G401 (cell line): Measurements from ENCODE around the gene C19orf53. TPM values are rescaled to one million over a fixed set of nuclear protein-coding genes. Genes with fewer than 3 reads are reported as not detected.

ENCODE experiments used
- DNase-seq: peaks from one replicate; pipeline ENCODE4 v3.0.0-alpha.2; 2015; ENCODE audit warnings: low spot score
- in situ Hi-C: cut with HindIII; loops from 2 replicates; pipeline ENCODE4 v1.10.0; 2016; ENCODE audit warnings: low sequenced_read_pairs, mixed read lengths
- total RNA-seq: library from RNA; depleted of rRNA; stranded (reverse); fragments of >200 nt; shearing (Covaris generic); gene quantifications from 2 replicates; pipeline ENCODE4 v1.2.3, GENCODE V29; 2014

C19orf53 gene
- total RNA-seq, 1 experiment from 2014 or later, result 132 TPM

GRCh38 chr19:13794398-13794756, 20.1 kb downstream of the C19orf53 start:
- DNase-seq, result peak; percentile 20
- in situ Hi-C loops, result no loop called here

GRCh38 chr19:13794757-13795589, 20.7 kb downstream of the C19orf53 start, which contains the start of gene ZSWIM4:
ZSWIM4 (plus strand) TSS chr19:13795443; CDS start chr19:13795649, 206 bp downstream.
- in situ Hi-C loops, result no loop called here
- DNase-seq, result peak; percentile 99

GRCh38 chr19:13795595-13796300, 21.5 kb downstream of the C19orf53 start:
- in situ Hi-C loops, result no loop called here
- DNase-seq, result no peak

GRCh38 chr19:13796301-13797057, 22.2 kb downstream of the C19orf53 start:
- DNase-seq, result peak; percentile 25
- in situ Hi-C loops, result no loop called here

DNA sequence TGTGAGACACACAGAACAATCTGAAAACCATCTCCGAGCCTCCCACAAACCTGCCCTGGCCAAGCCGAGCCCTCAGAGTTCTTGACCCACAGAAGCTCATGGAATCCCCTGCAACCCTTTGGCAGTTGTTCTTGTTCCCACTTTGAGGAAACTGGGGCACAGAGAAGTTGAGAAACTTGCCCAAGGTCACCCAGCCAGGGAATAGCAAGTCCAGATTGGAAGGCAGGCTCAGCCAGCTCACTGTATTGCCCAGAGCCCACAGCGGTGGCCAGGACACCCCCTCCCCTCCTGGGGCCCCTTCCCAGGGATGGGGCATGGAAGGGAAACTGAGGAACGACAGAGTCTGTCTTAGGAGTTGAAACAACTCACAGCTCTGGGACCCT, 22.8 kb downstream of the C19orf53 start:
- no peak for DNase-seq
- in situ Hi-C loops, result no loop called here

GRCh38 chr19:13797870-13798269, 23.6 kb downstream of the C19orf53 start:
- no peak for DNase-seq
- in situ Hi-C loops, result no loop called here

DNA sequence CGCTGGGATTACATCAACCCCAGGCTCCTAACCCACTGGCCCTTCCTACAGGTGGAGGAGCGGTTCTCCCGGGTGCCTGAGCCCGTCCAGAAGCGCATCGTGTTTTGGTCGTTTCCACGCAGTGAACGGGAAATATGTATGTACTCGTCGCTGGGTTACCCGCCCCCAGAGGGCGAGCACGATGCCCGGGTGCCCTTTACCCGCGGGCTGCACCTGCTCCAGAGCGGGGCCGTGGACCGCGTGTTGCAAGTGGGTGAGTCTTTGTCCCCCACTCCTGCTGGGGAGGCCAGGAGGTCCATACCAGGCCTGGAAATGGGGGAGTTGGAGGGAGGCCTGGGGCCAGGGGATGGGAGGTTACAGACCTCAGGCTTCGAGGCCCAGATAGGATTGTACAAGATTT, 25.4 kb downstream of the C19orf53 start:
- DNase-seq, result no peak
- in situ Hi-C loops, result no loop called here

DNA sequence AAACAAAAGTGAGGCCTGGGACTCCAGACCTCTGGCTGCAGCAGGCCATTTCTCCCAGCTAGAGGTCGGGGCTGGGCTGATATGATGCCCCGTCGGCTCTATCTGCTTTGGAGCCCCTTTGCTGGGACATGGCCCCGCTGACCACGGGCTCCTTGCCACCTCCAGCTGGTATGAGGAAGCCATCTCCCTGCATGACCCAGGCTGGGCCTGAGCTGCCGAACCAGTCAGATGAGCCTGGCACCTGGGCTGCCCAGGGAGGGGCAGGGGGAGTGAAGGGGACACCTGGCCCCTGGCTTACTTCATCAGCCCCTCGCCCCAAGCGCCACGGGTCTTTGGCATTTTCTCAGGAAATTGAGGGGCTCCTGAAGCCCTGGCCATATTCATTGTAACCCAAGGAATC, 28.8 kb downstream of the C19orf53 start:
- no peak for DNase-seq
- in situ Hi-C loops, result no loop called here

- in situ Hi-C loops, result no loop called here
- peak; percentile 8 for DNase-seq
These were observed 30.8 kb downstream of the C19orf53 start for GRCh38 chr19:13804830-13805683.

DNA sequence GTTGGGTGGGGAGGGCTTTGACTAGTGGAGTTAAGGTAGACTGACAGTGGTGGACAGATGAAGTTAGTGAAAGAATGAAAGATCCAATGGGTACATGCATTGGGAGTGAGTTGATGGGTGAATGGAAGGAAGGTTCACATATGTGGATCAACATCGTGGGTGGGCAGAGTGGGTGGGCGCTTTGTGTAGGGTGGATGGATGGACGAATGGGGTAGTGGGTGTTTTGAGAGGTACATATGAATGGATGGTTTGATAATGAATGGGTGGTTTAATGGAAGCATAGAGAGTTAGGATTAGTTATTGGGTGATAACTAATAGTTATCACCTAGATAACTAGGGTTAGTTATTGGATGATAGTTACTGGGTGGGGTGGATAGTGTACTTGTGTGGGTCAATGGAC, 32.5 kb downstream of the C19orf53 start:
- in situ Hi-C loops, result no loop called here

GRCh38 chr19:13807421-13808021, 33.3 kb downstream of the C19orf53 start:
- DNase-seq, result no peak
- in situ Hi-C loops, result no loop called here

More for the DNA sequence above, 32.5 kb downstream of the C19orf53 start:
- no peak for DNase-seq

DNA sequence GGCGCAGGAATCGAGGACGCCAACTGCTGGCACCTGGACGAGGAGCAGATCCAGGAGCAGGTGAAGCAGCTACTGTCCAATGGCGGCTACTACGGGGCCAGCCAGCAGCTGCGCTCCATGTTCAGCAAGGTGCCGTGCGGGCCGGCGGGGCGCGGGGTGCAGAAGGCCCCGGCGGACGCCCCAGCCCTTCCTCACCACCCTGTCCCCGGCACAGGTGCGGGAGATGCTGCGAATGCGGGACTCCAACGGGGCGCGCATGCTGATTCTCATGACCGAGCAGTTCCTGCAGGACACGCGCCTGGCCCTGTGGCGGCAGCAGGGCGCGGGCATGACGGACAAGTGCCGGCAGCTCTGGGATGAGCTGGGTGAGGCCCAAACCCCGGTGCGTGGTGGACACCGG, 34.6 kb downstream of the C19orf53 start:
- DNase-seq, result no peak
- in situ Hi-C loops, result no loop called here

DNA sequence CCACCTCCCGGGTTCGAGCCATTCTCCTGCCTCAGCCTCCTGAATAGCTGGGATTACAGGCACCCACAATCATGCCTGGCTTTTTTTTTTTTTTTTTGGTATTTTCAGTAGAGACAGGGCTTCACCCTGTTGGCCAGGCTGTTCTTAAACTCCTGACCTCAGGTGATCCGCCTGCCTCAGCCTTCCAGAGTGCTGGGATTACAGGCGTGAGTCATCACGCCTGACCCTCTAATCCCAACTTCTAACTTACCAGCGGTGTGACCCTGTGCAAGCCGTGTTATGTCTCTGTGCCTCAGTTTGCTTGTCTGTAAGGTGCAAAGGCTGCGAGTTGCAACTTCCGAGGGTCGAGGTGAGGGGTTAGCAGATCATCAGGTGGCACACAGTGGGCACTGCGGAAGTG, 38.3 kb downstream of the C19orf53 start:
- DNase-seq, result no peak
- in situ Hi-C loops, result no loop called here

GRCh38 chr19:13813147-13813546, 38.9 kb downstream of the C19orf53 start:
- no peak for DNase-seq
- in situ Hi-C loops, result no loop called here

DNA sequence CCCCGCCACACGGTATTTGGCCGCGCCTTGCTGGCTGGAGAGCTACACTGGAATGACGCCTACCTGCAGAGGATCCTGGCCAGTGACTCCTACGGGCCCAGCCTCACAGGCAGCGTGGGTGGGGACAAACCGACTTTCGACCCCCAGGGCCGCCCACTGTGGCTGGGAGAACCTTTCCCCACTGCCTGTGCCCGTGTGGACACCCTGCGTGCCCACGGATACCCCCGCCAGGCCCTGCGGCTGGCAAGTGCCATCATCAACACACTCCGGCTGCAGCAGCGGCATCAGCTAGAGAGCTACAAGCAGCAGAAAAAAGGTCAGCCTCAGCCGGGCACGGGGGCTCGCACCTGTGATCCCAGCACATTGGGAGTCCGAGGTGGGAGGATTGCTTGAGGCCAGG, 40.3 kb downstream of the C19orf53 start:
- no peak for DNase-seq
- in situ Hi-C loops, result no loop called here

DNA sequence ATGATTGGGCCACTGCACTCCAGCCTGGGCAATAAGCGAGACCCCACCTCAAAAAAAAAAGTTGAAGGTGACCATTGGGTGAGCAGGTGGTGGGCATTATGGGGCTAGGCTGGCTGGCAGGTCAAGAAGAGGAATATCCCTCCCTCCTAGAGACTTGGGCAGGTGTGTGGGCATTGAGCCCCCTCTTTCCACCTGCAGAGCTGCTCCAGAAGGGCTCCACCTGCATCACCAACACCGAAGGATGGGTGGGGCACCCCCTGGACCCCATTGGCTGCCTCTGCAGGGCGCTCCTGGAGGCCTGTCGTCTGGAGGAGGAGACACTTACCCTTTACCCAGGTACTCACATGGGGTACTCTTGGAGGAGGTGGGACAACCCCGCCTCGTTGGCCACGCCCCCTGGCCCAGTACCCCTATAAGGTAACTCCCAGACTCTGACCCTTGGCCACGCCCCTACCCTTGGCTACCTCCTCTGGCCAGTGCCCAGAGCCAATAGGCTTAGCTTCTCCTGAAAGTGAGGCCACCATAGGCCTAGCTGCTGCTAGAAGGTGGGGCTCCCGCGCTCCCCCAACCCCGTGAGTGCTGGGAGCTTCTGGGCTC, 42.9 kb downstream of the C19orf53 start:
- DNase-seq, result no peak
- in situ Hi-C loops, result no loop called here

DNA sequence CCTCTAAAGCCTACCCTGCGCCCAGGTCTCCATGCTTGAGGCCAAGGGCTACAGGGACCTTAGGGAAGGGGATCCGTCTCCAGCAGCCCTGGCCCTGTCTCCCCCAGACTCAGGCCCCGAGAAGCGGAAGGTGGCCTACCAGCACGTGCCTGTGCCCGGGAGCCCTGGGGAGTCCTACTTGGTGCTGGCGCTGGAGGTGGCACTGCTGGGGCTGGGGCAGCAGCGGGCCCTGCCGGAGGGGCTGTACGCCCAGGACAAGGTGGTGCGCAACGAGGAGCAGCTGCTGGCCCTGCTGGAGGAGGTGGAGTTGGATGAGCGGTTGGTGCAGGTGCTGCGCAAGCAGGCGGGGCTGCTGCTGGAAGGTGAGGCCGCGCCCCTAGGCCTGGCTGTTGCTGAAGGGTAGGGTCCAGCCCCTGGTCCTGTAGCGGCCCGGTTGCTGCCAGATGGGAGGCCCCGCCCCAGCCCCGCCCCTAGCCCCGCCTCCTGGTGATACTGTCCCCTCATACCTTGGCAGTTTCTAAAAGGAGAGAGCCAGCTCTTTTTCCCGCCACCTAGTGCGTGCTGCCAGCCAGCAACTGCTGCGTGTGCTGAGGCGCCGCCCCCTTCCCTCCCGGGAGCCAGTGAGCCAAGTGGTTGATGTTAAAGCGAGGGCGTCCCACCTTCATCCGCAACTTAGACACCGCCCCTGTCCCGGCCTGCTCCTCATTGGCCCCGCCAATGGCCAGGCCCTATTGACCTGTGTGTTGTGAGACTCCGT, 43.5 kb downstream of the C19orf53 start:
- no peak for DNase-seq
- in situ Hi-C loops, result no loop called here

DNA sequence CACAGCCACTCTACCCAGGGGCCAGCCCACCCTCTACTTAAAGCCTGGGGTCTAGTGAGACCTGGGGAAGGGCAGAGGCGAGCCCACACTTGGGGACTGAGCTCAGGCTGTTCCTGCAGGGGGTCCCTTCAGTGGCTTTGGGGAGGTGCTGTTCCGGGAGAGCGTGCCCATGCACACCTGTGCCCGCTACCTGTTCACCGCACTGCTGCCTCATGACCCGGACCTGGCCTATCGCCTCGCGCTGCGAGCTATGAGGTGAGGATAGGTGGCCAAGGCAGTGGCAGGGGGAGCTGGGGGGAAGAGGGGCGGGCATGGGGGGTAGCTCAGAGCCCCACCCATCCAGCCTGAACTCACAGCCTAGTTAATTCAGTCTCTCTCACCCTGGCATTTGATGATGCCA, 45.0 kb downstream of the C19orf53 start:
- in situ Hi-C loops, result no loop called here
- DNase-seq, result no peak
